Measurements from ENCODE around the gene ZCCHC4.

DNA sequence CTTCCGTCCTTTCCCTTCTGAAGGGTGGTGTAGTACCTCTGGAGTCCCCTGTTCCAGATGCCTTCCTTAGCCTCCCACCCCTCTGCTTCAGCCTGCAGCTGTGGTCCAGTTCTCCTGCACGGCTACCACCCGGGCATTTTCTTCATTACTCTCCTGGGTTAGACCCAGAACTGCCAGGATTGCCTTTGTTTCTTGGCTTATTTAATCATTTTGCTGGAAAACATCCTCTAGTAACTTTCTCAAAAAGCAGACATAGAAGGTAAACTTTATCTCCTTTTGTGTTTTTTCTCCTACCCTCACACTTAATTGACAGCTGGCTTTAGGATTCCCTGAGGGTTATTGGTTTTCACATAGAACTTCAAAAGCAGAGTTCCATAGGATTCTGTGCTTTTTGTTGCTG lies 84.7 kb downstream of the ZCCHC4 start:
- TF ChIP-seq CSDC2 (CRISPR knock-in tag; IDR thresholded peaks at IDR 0.05) (no peak), BACH2 (CRISPR knock-in tag; IDR thresholded peaks at IDR 0.05; ENCODE audit: borderline replicate concordance) (no peak), CSRNP3 (CRISPR knock-in tag; IDR thresholded peaks at IDR 0.05) (no peak), ZNF70 (CRISPR knock-in tag; IDR thresholded peaks at IDR 0.05) (no peak), RARB (CRISPR knock-in tag; IDR thresholded peaks at IDR 0.05) (no peak), PPARA (CRISPR knock-in tag; IDR thresholded peaks at IDR 0.05; ENCODE audit: borderline replicate concordance) (no peak), TOX (CRISPR knock-in tag; IDR thresholded peaks at IDR 0.05; ENCODE audit: borderline replicate concordance) (no peak), ARNTL (CRISPR knock-in tag; IDR thresholded peaks at IDR 0.05; ENCODE audit: borderline replicate concordance, low read depth) (no peak), OSR1 (CRISPR knock-in tag; IDR thresholded peaks at IDR 0.05) (no peak), ISL1 (CRISPR knock-in tag; IDR thresholded peaks at IDR 0.05) (no peak), ZFP3 (CRISPR knock-in tag; IDR thresholded peaks at IDR 0.05) (no peak)
- TF ChIP-seq, protein P1, sequence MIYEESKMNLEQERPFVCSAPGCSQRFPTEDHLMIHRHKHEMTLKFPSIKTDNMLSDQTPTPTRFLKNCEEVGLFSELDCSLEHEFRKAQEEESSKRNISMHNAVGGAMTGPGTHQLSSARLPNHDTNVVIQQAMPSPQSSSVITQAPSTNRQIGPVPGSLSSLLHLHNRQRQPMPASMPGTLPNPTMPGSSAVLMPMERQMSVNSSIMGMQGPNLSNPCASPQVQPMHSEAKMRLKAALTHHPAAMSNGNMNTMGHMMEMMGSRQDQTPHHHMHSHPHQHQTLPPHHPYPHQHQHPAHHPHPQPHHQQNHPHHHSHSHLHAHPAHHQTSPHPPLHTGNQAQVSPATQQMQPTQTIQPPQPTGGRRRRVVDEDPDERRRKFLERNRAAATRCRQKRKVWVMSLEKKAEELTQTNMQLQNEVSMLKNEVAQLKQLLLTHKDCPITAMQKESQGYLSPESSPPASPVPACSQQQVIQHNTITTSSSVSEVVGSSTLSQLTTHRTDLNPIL (CRISPR knock-in tag; IDR thresholded peaks at IDR 0.05; ENCODE audit: low read depth) = no peak

Measured in SK-N-SH treated with all-trans-retinoic acid at 6 μM for 48 hours (cell line).